H1 (cell line): ENCODE results near the gene SLC46A3. TPM values are rescaled to one million over a fixed set of nuclear protein-coding genes. Genes with fewer than 3 reads are reported as not detected.

Source experiments
- CTCF ChIA-PET: fragments of 300-600 bp; sonication (Branson Sonifier 250); formaldehyde crosslinking; loops from one replicate; lab custom pipeline; 2021; ENCODE audit not compliant: partially characterized antibody; lab: Charles Lee
- POLR2A ChIA-PET: fragments of 300-600 bp; sonication (Branson Sonifier 250); formaldehyde crosslinking; loops from one replicate; lab custom pipeline; 2021; ENCODE audit warnings: inconsistent platforms; ENCODE audit not compliant: partially characterized antibody; lab: Charles Lee
- DNase-seq, 2 experiments: peaks; one replicate each; pipeline versions ENCODE4 v3.0.0 to v3.0.0-alpha.2; 2010 to 2022; ENCODE audit warnings: low spot score in 2 of 2, low read depth in 1 of 2, mixed read lengths in 1 of 2
- FAIRE-seq: peaks from 2 replicates; lab custom pipeline; 2011; peaks lifted over from hg19 to GRCh38; lab: Jason Lieb, UNC
- H2AFZ ChIP-seq: 2 replicates; pipeline ENCODE4 v1.8.1; 2012; ENCODE audit warnings: low read length, inconsistent platforms
- H2AK5ac ChIP-seq: 2 replicates; pipeline ENCODE4 v1.6.1; 2013; ENCODE audit warnings: low read depth, low read length
- H2BK120ac ChIP-seq: replicated peaks from 2 replicates; pipeline ENCODE3; 2013; ENCODE audit warnings: low read depth, low read length, inconsistent platforms
- H2BK12ac ChIP-seq: 2 replicates; pipeline ENCODE4 v1.6.1; 2013; ENCODE audit warnings: low read depth, low read length
- H2BK15ac ChIP-seq: 2 replicates; pipeline ENCODE4 v1.6.1; 2013; ENCODE audit warnings: low read length
- H2BK20ac ChIP-seq: 2 replicates; pipeline ENCODE4 v1.6.1; 2013; ENCODE audit warnings: low read length
- H2BK5ac ChIP-seq: 2 replicates; pipeline ENCODE4 v1.6.1; 2013; ENCODE audit warnings: low read depth, low read length
- H3K14ac ChIP-seq: 2 replicates; pipeline ENCODE4 v1.6.1; 2013; ENCODE audit warnings: inconsistent platforms; ENCODE audit not compliant: insufficient read length
- H3K18ac ChIP-seq: 2 replicates; pipeline ENCODE4 v1.6.1; 2013; ENCODE audit warnings: low read length; ENCODE audit errors: extremely low read depth
- H3K23ac ChIP-seq: 2 replicates; pipeline ENCODE4 v1.6.1; 2013; ENCODE audit warnings: inconsistent platforms; ENCODE audit not compliant: insufficient read length
- H3K23me2 ChIP-seq: 2 replicates; pipeline ENCODE4 v1.6.1; 2013; ENCODE audit warnings: low read depth, low read length
- H3K27ac ChIP-seq: 2 replicates; pipeline ENCODE4 v1.6.1; 2011; ENCODE audit warnings: low read depth, low read length, inconsistent platforms
- H3K27me3 ChIP-seq, 4 experiments: replicated peaks in 1 of 4; 1 replicate in 1 of 4; 2 replicates in 3 of 4; pipeline versions ENCODE4 v1.6.1 to v1.8.1; 2011 to 2013; ENCODE audit warnings: low read length in 3 of 4, mild to moderate bottlenecking in 3 of 4, inconsistent platforms in 2 of 4, mixed read lengths in 2 of 4, moderate library complexity in 1 of 4; ENCODE audit not compliant: control insufficient read depth in 3 of 4, insufficient read depth in 3 of 4; ENCODE audit errors: extremely low read depth in 1 of 4
- H3K36me3 ChIP-seq, 4 experiments: 2 replicates each; pipeline versions ENCODE4 v1.6.1 to v1.8.1; 2011 to 2013; ENCODE audit warnings: mild to moderate bottlenecking in 4 of 4, low read length in 3 of 4, moderate library complexity in 2 of 4, control low read depth in 1 of 4, inconsistent platforms in 1 of 4; ENCODE audit not compliant: insufficient read depth in 4 of 4, control insufficient read depth in 2 of 4
- H3K4ac ChIP-seq: replicated peaks from 2 replicates; pipeline ENCODE3; 2013; ENCODE audit warnings: low read length, low read depth, mixed read lengths, inconsistent platforms; ENCODE audit not compliant: insufficient read length
- H3K4me1 ChIP-seq, 4 experiments: replicated peaks in 1 of 4; 1 replicate in 1 of 4; 2 replicates in 3 of 4; pipeline versions ENCODE4 v1.6.1 to v1.8.1; 2011 to 2013; ENCODE audit warnings: low read length in 3 of 4, inconsistent platforms in 2 of 4, mixed read lengths in 1 of 4; ENCODE audit not compliant: insufficient read depth in 4 of 4, control insufficient read depth in 3 of 4
- H3K4me2 ChIP-seq, 2 experiments: 2 replicates each; pipeline versions ENCODE4 v1.6.1 to v1.8.1; 2011 to 2013; ENCODE audit warnings: low read depth in 2 of 2, low read length in 2 of 2, control low read depth in 1 of 2, inconsistent platforms in 1 of 2, mild to moderate bottlenecking in 1 of 2; ENCODE audit not compliant: insufficient read depth in 1 of 2
- H3K4me3 ChIP-seq, 4 experiments: fragments of 200-600, 300-600 bp in 1 of 4; sonication (generic), shearing (Covaris generic), sonication (Bioruptor Twin) in 1 of 4; 2 replicates each; pipeline versions ENCODE4 v1.5.1 to v1.8.1; 2011 to 2016; ENCODE audit warnings: low read length in 4 of 4, low read depth in 3 of 4, control low read depth in 2 of 4, inconsistent platforms in 2 of 4, mild to moderate bottlenecking in 2 of 4, mixed read lengths in 1 of 4, moderate library complexity in 1 of 4; ENCODE audit not compliant: insufficient read depth in 2 of 4; ENCODE audit errors: extremely low read depth in 1 of 4
- H3K56ac ChIP-seq: replicated peaks from 2 replicates; pipeline ENCODE3; 2013; ENCODE audit warnings: low read depth, mild to moderate bottlenecking, mixed read lengths, low read length, inconsistent platforms; ENCODE audit not compliant: insufficient read length
- H3K79me1 ChIP-seq: 2 replicates; pipeline ENCODE4 v1.6.1; 2013; ENCODE audit warnings: low read depth, low read length, control low read depth
- H3K79me2 ChIP-seq, 2 experiments: 2 replicates each; pipeline versions ENCODE4 v1.6.1 to v1.8.1; 2012 to 2013; ENCODE audit warnings: low read length in 2 of 2, mild to moderate bottlenecking in 2 of 2, inconsistent platforms in 1 of 2; ENCODE audit not compliant: insufficient read depth in 2 of 2, control insufficient read depth in 1 of 2
- H3K9ac ChIP-seq, 4 experiments: replicated peaks in 1 of 4; 1 replicate in 1 of 4; 2 replicates in 3 of 4; pipeline versions ENCODE4 v1.6.1 to v1.8.1; 2011 to 2013; ENCODE audit warnings: low read depth in 3 of 4, low read length in 3 of 4, control low read depth in 2 of 4, mild to moderate bottlenecking in 2 of 4, moderate library complexity in 2 of 4, inconsistent platforms in 1 of 4; ENCODE audit errors: extremely low read depth in 1 of 4
- H3K9me3 ChIP-seq, 2 experiments: 2 replicates each; pipeline versions ENCODE4 v1.6.1 to v1.8.1; 2012 to 2013; ENCODE audit warnings: mild to moderate bottlenecking in 2 of 2, moderate library complexity in 2 of 2, control low read depth in 1 of 2, inconsistent platforms in 1 of 2, low read depth in 1 of 2, low read length in 1 of 2, mixed read lengths in 1 of 2; ENCODE audit not compliant: insufficient read depth in 2 of 2
- H4K20me1 ChIP-seq, 2 experiments: replicated peaks in 1 of 2; 2 replicates each; pipeline versions ENCODE3 to v1.8.1; 2011 to 2013; ENCODE audit warnings: inconsistent platforms in 2 of 2, low read length in 2 of 2, mild to moderate bottlenecking in 1 of 2; ENCODE audit not compliant: insufficient read depth in 2 of 2, control insufficient read depth in 1 of 2
- H4K5ac ChIP-seq: 2 replicates; pipeline ENCODE4 v1.6.1; 2013; ENCODE audit warnings: low read length, low read depth, mixed read lengths, inconsistent platforms; ENCODE audit not compliant: insufficient read length
- H4K8ac ChIP-seq: 2 replicates; pipeline ENCODE4 v1.8.0; 2013; ENCODE audit warnings: mild to moderate bottlenecking, moderate library complexity, low read length, inconsistent platforms; ENCODE audit not compliant: insufficient read depth; ENCODE audit errors: extremely low read depth
- H4K91ac ChIP-seq: replicated peaks from 2 replicates; pipeline ENCODE3; 2013; ENCODE audit warnings: low read length, mixed read lengths, inconsistent platforms; ENCODE audit not compliant: insufficient read length
- CREB1 ChIP-seq: IDR thresholded peaks from 2 replicates; pipeline ENCODE4 v1.6.1; 2012; ENCODE audit warnings: inconsistent platforms
- MAFK ChIP-seq: IDR thresholded peaks from 2 replicates; pipeline ENCODE4 v1.6.1; 2012; ENCODE audit warnings: low read depth, mild to moderate bottlenecking, improper control_type of control experiment, low read length
- PHF8 ChIP-seq: fragments of 200-600 bp; sonication (generic); conservative IDR thresholded peaks from 2 replicates; pipeline ENCODE4 v1.7.1; 2012; ENCODE audit warnings: low read depth, mild to moderate bottlenecking, inconsistent platforms, low read length, moderate library complexity
- RAD21 ChIP-seq, 2 experiments: IDR thresholded peaks in 1 of 2; conservative IDR thresholded peaks in 1 of 2; 2 replicates each; pipeline ENCODE4 v1.6.1; 2011; ENCODE audit warnings: low read depth in 2 of 2, low read length in 2 of 2, improper control_type of control experiment in 1 of 2, inconsistent platforms in 1 of 2, mild to moderate bottlenecking in 1 of 2, moderate library complexity in 1 of 2
- SRF ChIP-seq: IDR thresholded peaks from 2 replicates; pipeline ENCODE4 v1.6.1; 2011; ENCODE audit warnings: mild to moderate bottlenecking, low read depth, low read length, moderate library complexity
- TAF7 ChIP-seq: optimal IDR thresholded peaks from 2 replicates; pipeline ENCODE3; 2011; ENCODE audit warnings: low read depth, mild to moderate bottlenecking, inconsistent platforms, low read length, moderate library complexity, borderline replicate concordance
- TBP ChIP-seq: IDR thresholded peaks from 2 replicates; pipeline ENCODE4 v1.6.1; 2011; ENCODE audit warnings: low read depth, low read length, improper control_type of control experiment
- TEAD4 ChIP-seq: IDR thresholded peaks from 2 replicates; pipeline ENCODE4 v1.6.1; 2012; ENCODE audit warnings: low read depth, low read length, inconsistent platforms, mixed read lengths
- ZNF274 ChIP-seq: IDR thresholded peaks from 2 replicates; pipeline ENCODE4 v1.7.0; 2012; ENCODE audit warnings: low read length, borderline replicate concordance; ENCODE audit errors: extremely low read depth
- WGBS, 2 experiments: shearing (Covaris generic) in 1 of 2; methylation state at CpG; one replicate each; pipeline versions ENCODE4 v1.1.6 to v1.1.7; 2013 to 2015; ENCODE audit warnings: low lambda C conversion rate in 2 of 2, mixed read lengths in 2 of 2, inconsistent platforms in 1 of 2, low coverage in 1 of 2, missing lambda C conversion rate in 1 of 2; ENCODE audit not compliant: insufficient replicate concordance in 2 of 2, insufficient coverage in 1 of 2, insufficient read length in 1 of 2; ENCODE audit errors: extremely low coverage in 1 of 2, missing lambda C conversion rate in 1 of 2; 5-methylcytosine and 5-hydroxymethylcytosine counted together
- polyA plus RNA-seq, 7 experiments: library from polyadenylated mRNA; depleted of rRNA in 3 of 7; stranded (reverse) in 5 of 7; unstranded in 2 of 7; fragments of >200 nt in 5 of 7; fragments of 200-250 nt in 2 of 7; gene quantifications; 1 replicate in 5 of 7; 2 replicates in 1 of 7; 4 replicates in 1 of 7; pipeline versions ENCODE4 v1.2.1 to v1.2.3, GENCODE V29; 2011 to 2013; ENCODE audit warnings: missing spikeins in 2 of 7, mixed read lengths in 2 of 7
- total RNA-seq: library from RNA; stranded (reverse); fragmentation: NEBNext Ultra II Directional; extraction: Animal tissue kit (Norgen Biotek cat#: 25700); gene quantifications from 2 replicates; pipeline ENCODE4 v1.2.1, GENCODE V29; 2021

Gene SLC46A3
- total and polyA plus RNA-seq, 2 of the 8 experiments (the other 6 are each of a cell fraction or from before 2014, with no cell fraction given): 0.39 to 0.67 TPM

- Histone ChIP-seq H4K91ac (no peak overlapping the region), H2BK5ac (no peak overlapping the region), H2BK12ac (no peak overlapping the region), H2BK20ac (no peak overlapping the region), H3K23me2 (no peaks in the 10 kb centered on the region), H3K4ac (no peak overlapping the region), H3K14ac (no peak overlapping the region), H3K23ac (no peak overlapping the region), H3K27ac (no peak overlapping the region), H2BK120ac (no peak overlapping the region), H3K9ac (no peak overlapping the region), H3K9me3 (no peaks in the 10 kb centered on the region), H3K56ac (no peak overlapping the region), H3K4me2 (no peak overlapping the region), H2AFZ (no peak overlapping the region), H4K20me1 (no peaks in the 10 kb centered on the region), H4K5ac (no peak overlapping the region), H3K36me3 (no peaks in the 10 kb centered on the region), H4K8ac (no peak overlapping the region), H3K4me3 (no peak overlapping the region), H3K4me1 (no peaks in the 10 kb centered on the region), H3K27me3 (no peaks in the 10 kb centered on the region), H3K79me2 (no peaks in the 10 kb centered on the region), H3K18ac (no peak overlapping the region), H2AK5ac (no peak overlapping the region), H3K79me1 (no peaks in the 10 kb centered on the region), H2BK15ac (no peak overlapping the region)
- 88% methylated on average over 2 of the region's 2 CpGs; no CpG with 5 or more reads in 1 of the 2 experiments for WGBS, 2 experiments
- no peak for FAIRE-seq
- ChIA-PET POLR2A (interaction anchor here (0.6 to 1.0 kb wide), 2 partner anchors 8 to 54 kb away, joined by 3 to 4 read pairs; no protein-coding TSS in a partner anchor), CTCF (interaction anchor here (1.4 kb wide), 1 partner anchor 77 kb away, joined by 4 read pairs; no protein-coding TSS in a partner anchor)
- no peak for TF ChIP-seq RAD21 (IDR thresholded peaks at IDR 0.05 in 1 of 2, conservative IDR thresholded peaks at IDR 0.05 in 1 of 2; ENCODE audit: low read depth in 2 of 2, low read length in 2 of 2)
- no peak for TF ChIP-seq TEAD4
- no peak for TF ChIP-seq SRF
- no peak for TF ChIP-seq CREB1
- TF ChIP-seq PHF8: no peak
- TF ChIP-seq TAF7: no peak
- no peak for TF ChIP-seq ZNF274
- no peak for TF ChIP-seq TBP
- TF ChIP-seq MAFK: no peak
- DNase-seq: no peak
Measured at GRCh38 chr13:28734906-28735305, 16.1 kb upstream of the SLC46A3 start.
